ENCODE results near the gene RNF222. TPM values are rescaled to one million over a fixed set of nuclear protein-coding genes. Genes with fewer than 3 reads are reported as not detected.

The RNF222 gene
- total RNA-seq, 1 experiment from 2014 or later: 0.79 TPM

- H3K27ac ChIP-seq: peak overlapping the region; percentile 53
- H3K4me3 ChIP-seq: no peak overlapping the region
- no peaks in the 10 kb centered on the region for H3K9me2 ChIP-seq (ENCODE audit: insufficient read depth)
- no peaks in the 10 kb centered on the region for H4K20me1 ChIP-seq (ENCODE audit: insufficient read depth)
- CTCF ChIA-PET: interaction anchor here (0.5 to 1.0 kb wide), 2 partner anchors 10 to 146 kb away, joined by 4 to 6 read pairs; partner anchors contain the start of gene CTC1
- no peaks in the 10 kb centered on the region for H3K27me3 ChIP-seq (ENCODE audit: insufficient read depth, low read depth)
- H3K79me2 ChIP-seq (ENCODE audit: low read depth): no peaks in the 10 kb centered on the region
- H3K9me3 ChIP-seq (ENCODE audit: insufficient read depth, low read depth): no peaks in the 10 kb centered on the region
- H3K4me2 ChIP-seq: peak overlapping the region; percentile 19; the same call in 1 of the 2 replicates
- H2AFZ ChIP-seq: no peak overlapping the region
- TF ChIP-seq CTCF (conservative IDR thresholded peaks at IDR 0.05): no peak
- no peak for TF ChIP-seq EZH2 (IDR thresholded peaks at IDR 0.05; ENCODE audit: low read depth)
- peaks cover 34% of the 10 kb centered on the region for H3K4me1 ChIP-seq (replicated peaks; ENCODE audit: insufficient read depth)
- POLR2A ChIA-PET (ENCODE audit: unreplicated experiment): interaction anchor here (0.6 to 0.7 kb wide), 2 partner anchors 10 to 12 kb away, joined by 5 to 6 read pairs; no protein-coding TSS in a partner anchor
- no peaks in the 10 kb centered on the region for H3K36me3 ChIP-seq (ENCODE audit: low read depth)
- no TSS peak for BruUV-seq (replicated peaks)
- DNase-seq: peak; percentile 50 to 83
- peaks cover 17% of the 10 kb centered on the region; the same call in 1 of the 2 replicates for H3F3A ChIP-seq (ENCODE audit: insufficient read depth, low read depth)
- intact Hi-C loops (cut with micrococcal nuclease; ENCODE audit: unreplicated experiment): no loop called here
Observed at GRCh38 chr17:8393470-8394231, 4.0 kb downstream of the RNF222 start.

- H3K4me1 ChIP-seq (replicated peaks; ENCODE audit: insufficient read depth): peaks cover 30% of the 10 kb centered on the region
- H4K20me1 ChIP-seq (ENCODE audit: insufficient read depth): no peaks in the 10 kb centered on the region
- intact Hi-C loops (cut with micrococcal nuclease; ENCODE audit: unreplicated experiment): no loop called here
- TF ChIP-seq EZH2 (IDR thresholded peaks at IDR 0.05; ENCODE audit: low read depth): no peak
- no peak for TF ChIP-seq CTCF (conservative IDR thresholded peaks at IDR 0.05)
- H3K4me2 ChIP-seq: no peak overlapping the region
- TSS peak; percentile 25 for BruUV-seq (replicated peaks)
- no peaks in the 10 kb centered on the region for H3K79me2 ChIP-seq (ENCODE audit: low read depth)
- no peak for DNase-seq
- H3K36me3 ChIP-seq (ENCODE audit: low read depth): no peaks in the 10 kb centered on the region
- H3K9me3 ChIP-seq (ENCODE audit: insufficient read depth, low read depth): no peaks in the 10 kb centered on the region
- ChIA-PET CTCF (no interaction called here), POLR2A (ENCODE audit: unreplicated experiment) (no interaction called here)
- no peaks in the 10 kb centered on the region for H3K27me3 ChIP-seq (ENCODE audit: insufficient read depth, low read depth)
- H3K4me3 ChIP-seq: no peak overlapping the region
- peak overlapping the region; percentile 53 for H3K27ac ChIP-seq
- H3K9me2 ChIP-seq (ENCODE audit: insufficient read depth): no peaks in the 10 kb centered on the region
- H2AFZ ChIP-seq: no peak overlapping the region
- peaks cover 17% of the 10 kb centered on the region; the same call in 1 of the 2 replicates for H3F3A ChIP-seq (ENCODE audit: insufficient read depth, low read depth)
Observed at GRCh38 chr17:8392674-8393469, 4.8 kb downstream of the RNF222 start.

DNA sequence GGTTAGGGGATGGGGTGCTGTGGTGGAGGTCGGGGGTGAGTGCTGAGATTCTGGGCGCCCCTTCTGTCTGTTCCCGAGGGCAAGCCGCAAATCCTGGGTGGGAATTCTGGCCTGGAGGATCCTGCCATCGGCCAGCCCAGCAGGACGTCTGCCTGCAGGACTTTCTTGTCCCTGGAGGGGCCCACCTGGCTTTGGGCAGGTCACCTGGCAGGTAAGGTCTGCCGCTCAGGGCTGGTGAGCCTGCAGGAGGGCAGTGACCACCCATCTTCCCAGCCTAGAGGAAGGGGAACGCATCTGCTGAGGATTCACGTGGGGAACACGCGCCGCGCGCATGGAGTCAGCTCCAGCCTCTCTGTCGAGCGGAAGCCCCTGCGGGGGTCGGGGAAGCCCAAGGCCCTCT, 5.4 kb downstream of the RNF222 start:
- Histone ChIP-seq H2AFZ (no peak overlapping the region), H3K27ac (peak overlapping the region; percentile 15; the same call in 1 of the 2 replicates), H3K4me1 (replicated peaks; ENCODE audit: insufficient read depth) (peaks cover 25% of the 10 kb centered on the region), H4K20me1 (ENCODE audit: insufficient read depth) (no peaks in the 10 kb centered on the region), H3K9me2 (ENCODE audit: insufficient read depth) (no peaks in the 10 kb centered on the region), H3K4me3 (no peak overlapping the region), H3F3A (ENCODE audit: insufficient read depth, low read depth) (peaks cover 17% of the 10 kb centered on the region; the same call in 1 of the 2 replicates), H3K9me3 (ENCODE audit: insufficient read depth, low read depth) (no peaks in the 10 kb centered on the region), H3K27me3 (ENCODE audit: insufficient read depth, low read depth) (no peaks in the 10 kb centered on the region), H3K79me2 (ENCODE audit: low read depth) (no peaks in the 10 kb centered on the region), H3K4me2 (peak overlapping the region; percentile 36; the same call in 1 of the 2 replicates), H3K36me3 (ENCODE audit: low read depth) (no peaks in the 10 kb centered on the region)
- CTCF ChIA-PET: interaction anchor here (0.7 to 1.0 kb wide), 2 partner anchors 9 to 56 kb away, joined by 4 read pairs; partner anchors contain the start of gene RPL26
- no peak for TF ChIP-seq EZH2 (IDR thresholded peaks at IDR 0.05; ENCODE audit: low read depth)
- TF ChIP-seq CTCF (conservative IDR thresholded peaks at IDR 0.05): no peak
- intact Hi-C loops (cut with micrococcal nuclease; ENCODE audit: unreplicated experiment): no loop called here
- POLR2A ChIA-PET (ENCODE audit: unreplicated experiment): interaction anchor here (0.6 to 0.9 kb wide), 3 partner anchors 37 to 170 kb away, joined by 3 read pairs; no protein-coding TSS in a partner anchor
- no peak for DNase-seq
- TSS peak; percentile 14 for BruUV-seq (replicated peaks)
